Measurements from ENCODE around the gene RAB37.

The RAB37 gene

GRCh38 chr17:74729866-74730265 is 7.2 kb upstream of the RAB37 start:
- no peaks in the 10 kb centered on the region for H3K36me3 ChIP-seq (ENCODE audit: insufficient read depth, low read length)
- no peak overlapping the region for H3K4me3 ChIP-seq (ENCODE audit: low read length, poor library complexity, severe bottlenecking)
- H3K4me2 ChIP-seq (ENCODE audit: low read depth, low read length, poor library complexity, severe bottlenecking): peak overlapping the region; percentile 70
- H2AFZ ChIP-seq (ENCODE audit: low read length): no peak overlapping the region
- H3K79me2 ChIP-seq (ENCODE audit: insufficient read depth, low read length): no peaks in the 10 kb centered on the region
- H3K9me3 ChIP-seq (ENCODE audit: insufficient read depth, low read depth, low read length): no peaks in the 10 kb centered on the region
- no peaks in the 10 kb centered on the region for H3K9me2 ChIP-seq (replicated peaks; ENCODE audit: low read depth, low read length)
- no peaks in the 10 kb centered on the region for H3K27me3 ChIP-seq (ENCODE audit: insufficient read depth, low read length, poor library complexity, severe bottlenecking)
- no peaks in the 10 kb centered on the region for H3F3A ChIP-seq (ENCODE audit: low read depth)
- H3K4me1 ChIP-seq (ENCODE audit: insufficient read depth, low read length, poor library complexity, severe bottlenecking): peaks cover 42% of the 10 kb centered on the region
- H4K20me1 ChIP-seq (ENCODE audit: insufficient read depth, low read length, poor library complexity, severe bottlenecking): no peaks in the 10 kb centered on the region
- TF ChIP-seq, protein P1, sequence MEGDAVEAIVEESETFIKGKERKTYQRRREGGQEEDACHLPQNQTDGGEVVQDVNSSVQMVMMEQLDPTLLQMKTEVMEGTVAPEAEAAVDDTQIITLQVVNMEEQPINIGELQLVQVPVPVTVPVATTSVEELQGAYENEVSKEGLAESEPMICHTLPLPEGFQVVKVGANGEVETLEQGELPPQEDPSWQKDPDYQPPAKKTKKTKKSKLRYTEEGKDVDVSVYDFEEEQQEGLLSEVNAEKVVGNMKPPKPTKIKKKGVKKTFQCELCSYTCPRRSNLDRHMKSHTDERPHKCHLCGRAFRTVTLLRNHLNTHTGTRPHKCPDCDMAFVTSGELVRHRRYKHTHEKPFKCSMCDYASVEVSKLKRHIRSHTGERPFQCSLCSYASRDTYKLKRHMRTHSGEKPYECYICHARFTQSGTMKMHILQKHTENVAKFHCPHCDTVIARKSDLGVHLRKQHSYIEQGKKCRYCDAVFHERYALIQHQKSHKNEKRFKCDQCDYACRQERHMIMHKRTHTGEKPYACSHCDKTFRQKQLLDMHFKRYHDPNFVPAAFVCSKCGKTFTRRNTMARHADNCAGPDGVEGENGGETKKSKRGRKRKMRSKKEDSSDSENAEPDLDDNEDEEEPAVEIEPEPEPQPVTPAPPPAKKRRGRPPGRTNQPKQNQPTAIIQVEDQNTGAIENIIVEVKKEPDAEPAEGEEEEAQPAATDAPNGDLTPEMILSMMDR (conservative IDR thresholded peaks at IDR 0.05; ENCODE audit: low read length): no peak
- TF ChIP-seq EZH2phosphoT487 (IDR thresholded peaks at IDR 0.05; ENCODE audit: borderline replicate concordance): no peak
- H3K9ac ChIP-seq (ENCODE audit: low read depth, low read length, poor library complexity, severe bottlenecking): peak overlapping the region; percentile 47

- no peaks in the 10 kb centered on the region for H4K20me1 ChIP-seq (ENCODE audit: insufficient read depth, low read length, poor library complexity, severe bottlenecking)
- H3K4me3 ChIP-seq (ENCODE audit: low read length, poor library complexity, severe bottlenecking): peak overlapping the region; percentile 42
- H2AFZ ChIP-seq (ENCODE audit: low read length): no peak overlapping the region
- H3K79me2 ChIP-seq (ENCODE audit: insufficient read depth, low read length): no peaks in the 10 kb centered on the region
- peak overlapping the region; percentile 70 for H3K4me2 ChIP-seq (ENCODE audit: low read depth, low read length, poor library complexity, severe bottlenecking)
- peak overlapping the region; percentile 47 for H3K9ac ChIP-seq (ENCODE audit: low read depth, low read length, poor library complexity, severe bottlenecking)
- H3K9me2 ChIP-seq (replicated peaks; ENCODE audit: low read depth, low read length): no peaks in the 10 kb centered on the region
- H3K4me1 ChIP-seq (ENCODE audit: insufficient read depth, low read length, poor library complexity, severe bottlenecking): peaks cover 47% of the 10 kb centered on the region
- no peak for TF ChIP-seq EZH2phosphoT487 (IDR thresholded peaks at IDR 0.05; ENCODE audit: borderline replicate concordance)
- TF ChIP-seq, protein P1 (conservative IDR thresholded peaks at IDR 0.05; ENCODE audit: low read length): no peak
- no peaks in the 10 kb centered on the region for H3K27me3 ChIP-seq (ENCODE audit: insufficient read depth, low read length, poor library complexity, severe bottlenecking)
- H3K36me3 ChIP-seq (ENCODE audit: insufficient read depth, low read length): no peaks in the 10 kb centered on the region
- no peaks in the 10 kb centered on the region for H3F3A ChIP-seq (ENCODE audit: low read depth)
- H3K9me3 ChIP-seq (ENCODE audit: insufficient read depth, low read depth, low read length): no peaks in the 10 kb centered on the region
Observed at GRCh38 chr17:74730491-74731346, 6.3 kb upstream of the RAB37 start.

GRCh38 chr17:74731347-74731605 is 5.8 kb upstream of the RAB37 start:
- Histone ChIP-seq H3K36me3 (ENCODE audit: insufficient read depth, low read length) (no peaks in the 10 kb centered on the region), H3F3A (ENCODE audit: low read depth) (no peaks in the 10 kb centered on the region), H2AFZ (ENCODE audit: low read length) (no peak overlapping the region), H3K4me2 (ENCODE audit: low read depth, low read length, poor library complexity, severe bottlenecking) (peak overlapping the region; percentile 70), H3K4me3 (ENCODE audit: low read length, poor library complexity, severe bottlenecking) (peak overlapping the region; percentile 42), H3K9me2 (replicated peaks; ENCODE audit: low read depth, low read length) (no peaks in the 10 kb centered on the region), H3K79me2 (ENCODE audit: insufficient read depth, low read length) (no peaks in the 10 kb centered on the region), H3K27me3 (ENCODE audit: insufficient read depth, low read length, poor library complexity, severe bottlenecking) (no peaks in the 10 kb centered on the region), H4K20me1 (ENCODE audit: insufficient read depth, low read length, poor library complexity, severe bottlenecking) (no peaks in the 10 kb centered on the region), H3K9me3 (ENCODE audit: insufficient read depth, low read depth, low read length) (no peaks in the 10 kb centered on the region), H3K4me1 (ENCODE audit: insufficient read depth, low read length, poor library complexity, severe bottlenecking) (peaks cover 51% of the 10 kb centered on the region), H3K9ac (ENCODE audit: low read depth, low read length, poor library complexity, severe bottlenecking) (peak overlapping the region; percentile 47)
- TF ChIP-seq, protein P1 (conservative IDR thresholded peaks at IDR 0.05; ENCODE audit: low read length): no peak
- no peak for TF ChIP-seq EZH2phosphoT487 (IDR thresholded peaks at IDR 0.05; ENCODE audit: borderline replicate concordance)

All from Loucy (cell line).